GM18870 (cell line): ENCODE results near the gene BCAR1.
"Not testable (repeated sequence)": the region's sequence is repeated elsewhere in the genome, so short reads cannot be mapped to it uniquely, and the experiment has no call there.

Experiments used
- ATAC-seq: cut with Tn5 transposase; IDR thresholded peaks from one replicate; pipeline ENCODE4 v1.9.1; 2021; ENCODE audit warnings: moderate library complexity; ENCODE audit not compliant: unreplicated experiment

The BCAR1 gene

DNA sequence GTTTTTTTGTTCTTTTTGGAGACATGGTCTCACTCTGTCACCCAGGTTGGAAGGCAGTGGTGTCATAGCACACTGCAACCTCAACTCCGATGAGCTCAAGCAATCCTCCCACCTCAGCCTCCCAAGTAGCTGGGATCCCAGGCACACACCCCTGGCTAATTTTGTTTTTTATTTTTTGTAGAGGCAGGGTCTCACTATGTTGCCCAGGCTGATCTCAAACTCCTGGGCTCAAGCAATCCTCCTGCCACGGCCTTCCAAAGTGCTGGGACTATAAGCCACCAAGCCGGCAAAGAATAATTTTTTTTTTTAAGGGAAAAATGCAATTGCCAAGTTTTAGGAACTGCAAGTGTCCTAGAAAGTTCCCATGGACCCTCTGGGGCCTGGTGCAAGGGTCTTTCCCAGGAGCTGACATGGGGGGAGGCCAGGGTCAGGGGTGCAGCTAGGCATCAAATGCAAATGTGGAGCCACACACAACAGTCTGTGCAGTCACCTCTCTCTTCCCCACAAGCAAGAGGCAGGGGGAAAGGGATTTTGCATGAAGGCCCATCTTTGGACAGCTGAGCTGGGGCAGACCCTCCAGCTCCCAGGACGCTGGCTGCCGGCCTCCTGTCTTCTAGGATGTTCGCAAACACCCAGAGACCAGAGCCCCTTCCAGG lies 20.1 kb upstream of the BCAR1 start:
- no peak for ATAC-seq

DNA sequence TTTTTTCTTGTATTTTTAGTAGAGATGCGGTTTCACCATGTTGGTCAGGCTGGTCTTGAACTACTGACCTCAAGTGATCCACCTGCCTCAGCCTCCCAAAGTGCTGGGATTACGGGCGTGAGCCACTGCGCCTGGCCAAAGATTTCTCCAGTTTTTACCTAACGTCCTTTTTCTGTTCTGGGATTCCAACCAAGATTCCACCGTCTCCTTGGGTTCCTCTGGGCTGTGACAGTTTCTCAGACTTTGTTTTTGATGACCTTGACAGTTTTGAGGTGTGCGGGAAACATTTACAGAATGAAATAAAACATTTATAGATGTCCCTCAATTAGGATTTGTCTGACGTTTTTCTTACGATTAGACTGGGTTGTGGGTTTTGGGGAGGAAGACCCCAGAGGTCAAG lies 17.9 kb upstream of the BCAR1 start:
- ATAC-seq: not testable (repeated sequence)

DNA sequence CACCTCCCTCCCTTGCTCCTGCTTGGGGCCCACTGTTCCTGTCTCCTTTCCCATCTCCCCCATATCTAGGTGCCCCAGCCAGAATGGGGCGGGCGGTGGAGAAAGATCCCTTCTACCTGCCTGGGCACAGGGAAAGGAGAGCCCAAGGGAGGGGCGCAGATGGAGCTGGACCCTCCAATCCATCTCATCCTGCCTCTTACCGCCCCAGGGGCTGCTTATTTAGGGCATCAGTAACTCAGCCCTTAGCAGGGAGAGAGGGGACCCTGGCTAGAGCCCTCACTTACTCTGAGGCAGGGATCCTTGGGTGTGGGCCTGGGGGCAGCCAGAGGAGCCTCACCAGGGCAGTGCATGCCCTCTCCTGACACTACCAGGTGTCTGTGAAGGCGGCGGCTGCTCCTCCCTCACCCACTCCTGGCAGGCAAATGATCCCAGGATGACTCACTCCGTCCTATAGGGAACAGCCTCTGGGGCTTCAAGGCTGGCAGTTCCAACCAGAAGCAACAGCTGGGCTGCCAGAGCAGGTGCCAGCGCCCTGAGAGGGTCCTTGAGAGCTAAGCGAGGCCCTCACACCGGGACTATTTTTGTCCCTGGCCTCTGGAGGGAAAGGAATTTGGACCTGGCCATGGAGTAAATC lies 16.3 kb upstream of the BCAR1 start:
- ATAC-seq: no peak

DNA sequence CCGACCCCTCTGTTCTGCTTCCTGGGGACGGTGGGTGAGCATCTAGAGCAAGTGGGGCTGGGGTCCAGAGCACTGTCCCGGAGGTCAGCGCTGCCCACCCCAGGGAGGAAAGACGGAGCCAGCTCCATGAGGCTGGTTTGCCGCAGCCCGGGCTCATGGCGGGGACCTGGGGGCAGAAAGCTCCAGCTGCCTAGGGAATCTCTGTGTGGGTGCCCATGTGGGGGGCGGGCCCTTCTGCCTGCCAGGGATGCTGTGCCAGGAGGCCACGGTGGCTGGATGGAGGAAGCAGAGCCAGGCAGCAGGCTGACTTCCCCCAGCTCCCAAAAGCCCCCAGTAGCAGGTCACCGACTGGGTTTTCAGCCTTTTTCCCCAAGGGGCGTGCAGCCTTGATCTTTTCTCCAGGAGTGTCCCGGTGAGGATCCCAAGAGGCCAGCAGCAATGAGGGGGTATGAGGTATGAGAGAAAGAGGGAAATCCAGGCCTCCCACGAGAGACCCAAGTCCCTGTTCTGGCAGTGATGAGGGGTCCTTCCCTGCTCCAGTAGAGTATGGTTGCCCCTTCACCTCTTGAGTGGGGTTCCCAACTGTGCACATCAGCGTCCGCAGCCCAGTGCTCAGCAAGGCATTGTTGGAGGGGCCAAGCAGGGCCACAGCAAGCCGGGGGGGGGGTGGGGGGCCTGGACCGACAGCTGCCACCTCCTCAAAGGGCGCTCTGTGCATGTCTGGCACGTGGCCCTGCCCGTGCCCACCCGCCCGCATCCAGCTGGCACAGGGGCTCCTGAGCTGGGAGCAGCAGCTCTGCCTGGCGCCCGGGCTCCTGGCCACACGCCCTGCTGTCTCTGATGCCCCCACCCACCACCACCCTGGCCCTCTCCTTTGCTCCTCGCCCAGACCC lies 15.6 kb upstream of the BCAR1 start:
- no peak for ATAC-seq

DNA sequence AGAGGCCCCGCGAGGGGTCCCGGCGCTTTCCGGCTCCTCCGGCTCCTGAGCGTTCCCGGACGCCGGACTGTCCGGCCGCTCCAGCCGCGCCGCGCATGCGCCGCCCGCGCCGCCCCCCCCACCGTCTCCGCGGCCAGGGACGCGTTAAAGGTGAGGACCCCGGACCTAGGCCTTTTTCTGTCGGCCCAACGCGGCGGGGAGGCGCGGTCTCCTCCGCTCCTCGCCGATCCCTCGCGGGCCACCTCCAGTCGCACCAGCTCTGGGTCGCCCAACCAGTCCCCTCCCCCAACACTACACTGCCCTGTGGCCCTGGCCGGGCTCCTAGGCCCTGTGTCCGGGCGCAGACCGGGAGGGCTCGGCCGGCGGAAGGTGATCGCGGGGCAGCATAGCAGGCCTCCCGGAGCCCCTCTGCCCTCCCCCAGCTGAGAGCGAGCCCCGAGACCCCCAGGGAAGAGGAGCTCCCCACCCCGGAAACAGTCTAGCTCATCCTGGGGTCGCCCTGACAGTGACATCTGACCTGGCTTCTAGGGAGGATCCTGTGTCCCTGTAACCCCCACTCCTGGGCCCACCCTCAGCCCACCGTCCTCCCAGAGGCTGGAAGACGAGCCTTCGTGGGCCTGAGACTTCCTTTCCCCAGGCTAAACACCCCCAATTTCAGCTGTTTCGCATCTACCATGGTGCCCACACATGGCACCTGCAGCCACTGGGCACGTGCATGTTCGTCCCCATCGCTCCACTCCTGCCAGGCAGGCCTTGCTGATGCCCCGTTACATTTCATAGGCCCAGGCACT lies 14.7 kb upstream of the BCAR1 start:
- ATAC-seq: peak; percentile 49

DNA sequence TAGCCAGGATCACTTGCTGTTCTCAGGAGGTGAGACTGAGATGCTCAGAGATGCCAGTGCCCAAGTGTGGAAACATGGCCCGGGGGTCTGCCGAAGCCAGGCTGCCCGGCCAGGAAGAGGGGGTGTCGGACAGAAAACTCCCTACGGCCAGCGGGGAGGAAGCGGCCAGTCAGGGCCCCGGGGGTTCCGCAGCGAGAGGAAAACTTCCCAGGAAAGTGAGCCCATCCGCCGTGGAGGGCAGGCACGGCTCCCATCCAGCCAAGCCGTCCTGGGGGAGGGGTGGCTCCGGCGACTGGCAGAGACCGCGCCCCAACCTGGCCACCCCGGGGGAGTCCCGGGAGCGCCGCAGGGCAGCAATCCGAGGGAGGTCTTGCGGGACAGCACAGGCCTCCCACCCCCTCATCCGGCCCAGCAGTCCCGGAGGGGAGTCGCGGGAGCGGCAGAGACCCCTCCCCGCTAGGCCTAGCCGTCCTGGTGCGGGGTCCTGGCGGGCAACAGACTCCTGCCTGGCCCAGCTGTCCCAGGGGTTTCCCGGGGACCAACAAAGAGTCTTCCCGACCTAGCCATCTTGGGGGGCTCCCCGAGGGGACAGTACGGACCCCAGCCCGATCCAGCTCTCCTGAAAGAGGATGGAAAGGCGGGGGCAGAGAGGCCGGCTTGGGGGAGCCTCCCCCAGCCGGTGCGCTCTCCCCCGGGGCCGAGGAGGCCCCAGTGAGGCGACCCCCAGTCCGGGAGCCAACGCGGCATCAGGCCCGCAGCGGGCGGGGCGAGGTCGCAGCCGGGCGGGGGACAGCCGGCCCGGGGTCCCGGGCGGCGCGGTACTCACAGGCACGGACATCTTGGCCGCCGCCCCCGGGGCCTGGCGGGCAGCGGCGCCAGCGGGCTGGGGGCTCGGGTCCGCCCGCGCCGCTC lies 13.8 kb upstream of the BCAR1 start:
- ATAC-seq: peak; percentile 20

DNA sequence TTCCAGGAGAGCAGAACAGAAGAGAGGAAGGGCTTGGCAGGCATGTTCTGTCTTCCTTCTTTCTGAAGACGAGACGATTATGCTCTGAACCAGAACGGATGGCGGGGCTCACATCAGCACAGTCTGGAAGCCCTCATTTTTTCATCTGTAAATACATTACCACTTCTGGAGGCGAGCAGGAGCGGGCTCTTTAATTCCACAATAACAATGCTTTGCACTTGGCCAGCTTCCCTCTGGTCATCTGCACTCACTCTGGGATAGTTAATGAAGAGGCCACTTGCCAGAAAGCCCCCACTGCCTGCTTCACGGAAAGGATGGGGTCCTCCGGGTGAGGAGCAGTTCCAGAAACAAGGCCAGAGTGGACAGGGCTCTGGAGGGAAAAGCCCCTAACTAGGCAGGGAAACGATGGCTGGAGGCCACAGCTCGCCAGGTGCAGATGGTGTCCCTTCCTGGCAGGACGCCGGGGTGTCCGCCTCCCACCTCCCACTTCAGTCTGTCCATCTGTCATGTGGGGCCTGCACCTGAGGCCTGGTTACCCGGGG lies 13.1 kb upstream of the BCAR1 start:
- no peak for ATAC-seq

DNA sequence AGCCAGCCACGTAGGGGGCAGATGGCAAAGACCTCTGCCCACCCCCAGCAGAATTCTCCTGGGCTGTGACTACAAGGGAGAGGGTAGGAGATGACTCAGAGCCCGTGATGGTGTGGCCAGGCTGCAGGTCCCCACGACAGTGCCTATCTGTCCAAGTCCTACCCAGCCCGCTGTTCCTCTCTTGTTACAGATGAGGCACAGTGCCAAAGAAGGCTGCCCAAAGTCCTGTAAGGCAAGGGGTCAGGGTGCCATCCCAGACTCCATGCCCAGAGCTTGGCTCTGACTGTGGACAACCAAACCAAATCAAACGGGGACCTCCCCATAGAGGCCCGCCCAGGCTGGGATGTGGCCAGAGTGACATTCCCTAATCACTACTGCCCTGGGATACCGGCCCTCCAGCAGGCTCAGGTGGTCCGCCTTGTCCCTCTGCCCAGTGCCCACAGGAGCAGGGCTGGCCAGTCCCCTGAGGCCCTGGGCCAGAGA lies 12.6 kb upstream of the BCAR1 start:
- no peak for ATAC-seq

DNA sequence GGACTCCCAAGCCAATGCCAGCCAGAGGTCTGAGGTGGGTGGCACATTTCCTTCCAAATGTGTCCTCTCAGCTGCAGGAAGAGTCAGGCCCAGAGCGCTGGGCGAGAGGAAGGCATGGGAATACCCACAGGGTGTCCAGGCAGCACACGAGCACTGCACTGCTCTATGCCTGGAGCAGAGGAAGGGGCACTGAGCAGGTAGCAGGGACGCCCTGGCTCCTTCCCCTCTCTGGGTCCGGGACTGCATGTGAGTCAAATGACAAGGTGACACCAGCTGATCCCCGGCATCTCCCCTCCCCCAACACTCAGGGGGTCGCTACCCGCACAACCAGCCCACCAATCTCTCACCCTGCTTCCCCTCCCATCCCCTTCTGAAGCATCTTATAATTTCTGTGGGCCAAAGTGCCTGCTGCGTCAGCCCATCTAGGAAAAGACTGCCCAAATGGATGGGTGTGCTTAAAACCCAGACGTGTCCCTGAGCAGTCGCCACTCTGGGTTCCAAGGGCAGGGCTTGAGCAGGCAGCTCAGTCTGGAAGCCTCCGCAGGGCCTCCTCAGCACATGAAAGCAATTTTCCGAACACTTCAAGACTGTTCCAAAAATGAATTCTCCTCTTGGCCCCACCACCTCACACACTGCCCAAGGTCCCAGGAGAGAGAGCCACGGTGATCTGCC lies 12.0 kb upstream of the BCAR1 start:
- no peak for ATAC-seq

DNA sequence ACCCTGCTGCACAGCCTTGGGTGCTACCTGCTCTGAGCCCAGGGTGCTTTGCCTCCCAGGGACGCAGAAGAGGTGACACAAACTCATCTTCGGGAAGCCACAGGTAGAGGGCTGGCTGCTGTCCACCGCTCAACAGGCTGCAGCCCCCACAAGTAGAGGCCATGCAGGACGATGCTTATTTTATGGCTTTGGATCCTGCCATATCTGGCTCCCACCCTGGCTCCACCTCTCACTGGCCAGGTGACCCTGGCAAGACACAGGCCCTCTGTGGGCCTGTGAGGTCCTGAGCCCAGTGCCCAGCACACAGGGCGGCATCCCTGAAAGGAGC lies 11.3 kb upstream of the BCAR1 start:
- no peak for ATAC-seq

DNA sequence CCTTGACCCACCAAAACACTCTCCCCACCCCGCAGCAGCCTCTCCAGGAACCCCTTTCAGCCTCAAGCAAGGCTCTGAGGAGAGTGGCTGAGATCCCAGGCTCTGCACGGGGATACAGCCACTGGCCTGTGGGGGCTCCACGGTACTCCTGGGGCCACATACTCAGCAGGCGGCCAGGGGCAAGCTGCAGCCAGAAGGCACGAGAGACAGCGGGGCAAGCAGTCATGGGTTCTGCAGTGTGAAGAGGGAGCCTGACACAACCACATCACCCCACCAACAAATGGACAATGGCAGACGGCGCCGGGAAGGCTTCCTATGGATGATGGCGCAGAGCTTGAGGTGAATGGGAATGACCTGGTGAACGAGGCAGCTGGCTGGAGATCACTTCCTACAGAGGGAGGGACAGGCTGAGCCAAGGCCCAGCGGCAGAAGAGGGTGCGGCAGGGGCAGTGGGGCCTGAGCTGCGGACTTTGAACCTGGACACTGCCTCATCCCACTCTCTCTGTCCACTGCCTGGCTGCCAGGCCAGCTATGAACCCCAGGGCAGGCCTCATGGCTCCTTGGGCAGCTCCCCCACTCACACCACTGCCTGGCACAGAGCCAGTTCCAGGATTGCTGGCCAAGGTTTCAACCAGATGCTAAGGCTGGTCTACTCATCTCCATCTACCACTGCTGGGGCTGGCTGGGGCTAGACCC lies 10.8 kb upstream of the BCAR1 start:
- no peak for ATAC-seq

DNA sequence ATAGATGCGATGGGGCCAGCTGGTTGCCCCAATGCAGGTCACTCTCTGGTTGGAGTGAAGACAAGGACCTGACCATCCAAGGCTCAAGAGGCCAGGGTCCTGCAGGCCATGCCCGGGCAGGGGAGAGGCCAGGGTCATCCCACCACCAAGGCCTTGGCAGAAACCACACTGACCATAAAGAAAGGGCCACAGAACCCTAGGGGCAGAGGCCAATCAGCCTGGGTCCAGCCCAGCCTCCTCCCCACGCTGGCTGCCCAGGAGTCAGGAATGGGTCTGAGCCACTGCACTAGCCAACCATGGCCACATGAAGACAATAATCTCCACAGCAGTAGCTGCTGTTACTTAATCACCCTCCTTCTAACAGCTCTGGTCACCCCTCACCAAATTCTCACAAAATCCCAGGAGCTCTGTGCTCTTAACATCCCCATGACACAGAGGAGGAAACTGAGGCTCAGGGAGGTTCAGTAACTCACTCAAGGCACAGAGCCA lies 10.2 kb upstream of the BCAR1 start:
- no peak for ATAC-seq

DNA sequence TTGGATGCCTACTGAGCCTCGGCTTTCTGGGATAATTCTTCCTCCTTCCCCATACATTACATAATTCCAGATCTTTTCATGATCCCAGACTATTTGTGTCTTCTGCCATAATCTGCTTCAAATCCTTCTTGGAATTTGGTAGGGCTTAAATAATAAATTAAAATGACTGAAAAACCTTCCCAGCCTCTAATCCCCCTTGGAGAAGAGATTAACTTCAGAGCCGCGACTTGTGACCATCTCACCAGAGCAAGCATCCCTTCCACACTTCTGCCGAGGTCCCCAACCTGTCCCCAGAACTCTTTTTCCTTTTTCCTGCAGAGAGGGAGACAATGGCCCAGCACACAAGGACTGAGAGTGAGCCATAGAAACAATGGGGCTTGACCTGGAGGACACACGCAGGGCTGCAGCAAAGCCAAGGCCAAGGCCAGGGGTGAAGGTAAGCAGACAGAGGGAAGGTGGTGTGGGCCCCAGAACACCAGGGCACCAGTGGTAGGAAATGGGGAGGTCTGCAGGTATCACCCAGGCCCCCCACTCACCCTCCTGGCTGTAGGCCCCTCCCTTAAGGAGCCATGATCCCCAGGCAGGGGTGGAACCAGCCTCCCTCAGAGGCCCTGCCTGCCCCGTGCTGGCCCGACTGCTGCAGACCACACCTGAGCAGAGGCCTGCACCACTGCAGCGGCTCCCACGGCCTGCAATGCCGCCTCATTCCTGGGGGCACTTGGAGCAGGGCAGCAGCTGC lies 9.6 kb upstream of the BCAR1 start:
- ATAC-seq: no peak

DNA sequence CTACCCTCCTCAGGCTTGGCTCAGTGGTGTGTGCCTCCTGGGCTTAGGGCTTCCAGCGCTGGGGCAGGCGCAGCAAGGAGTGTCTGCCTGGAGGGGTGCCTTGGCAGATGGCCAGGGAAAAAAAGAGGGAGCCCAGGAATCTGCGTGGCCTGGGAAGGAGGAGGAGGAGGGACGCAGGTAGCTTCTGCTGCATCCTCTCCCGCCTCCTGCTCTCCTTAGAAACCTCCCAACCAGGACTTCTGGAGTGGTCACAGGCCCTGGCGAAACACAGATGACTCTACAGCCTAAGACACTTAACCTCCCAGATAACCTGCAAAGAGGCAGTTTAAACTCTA lies 7.3 kb upstream of the BCAR1 start:
- ATAC-seq: no peak

DNA sequence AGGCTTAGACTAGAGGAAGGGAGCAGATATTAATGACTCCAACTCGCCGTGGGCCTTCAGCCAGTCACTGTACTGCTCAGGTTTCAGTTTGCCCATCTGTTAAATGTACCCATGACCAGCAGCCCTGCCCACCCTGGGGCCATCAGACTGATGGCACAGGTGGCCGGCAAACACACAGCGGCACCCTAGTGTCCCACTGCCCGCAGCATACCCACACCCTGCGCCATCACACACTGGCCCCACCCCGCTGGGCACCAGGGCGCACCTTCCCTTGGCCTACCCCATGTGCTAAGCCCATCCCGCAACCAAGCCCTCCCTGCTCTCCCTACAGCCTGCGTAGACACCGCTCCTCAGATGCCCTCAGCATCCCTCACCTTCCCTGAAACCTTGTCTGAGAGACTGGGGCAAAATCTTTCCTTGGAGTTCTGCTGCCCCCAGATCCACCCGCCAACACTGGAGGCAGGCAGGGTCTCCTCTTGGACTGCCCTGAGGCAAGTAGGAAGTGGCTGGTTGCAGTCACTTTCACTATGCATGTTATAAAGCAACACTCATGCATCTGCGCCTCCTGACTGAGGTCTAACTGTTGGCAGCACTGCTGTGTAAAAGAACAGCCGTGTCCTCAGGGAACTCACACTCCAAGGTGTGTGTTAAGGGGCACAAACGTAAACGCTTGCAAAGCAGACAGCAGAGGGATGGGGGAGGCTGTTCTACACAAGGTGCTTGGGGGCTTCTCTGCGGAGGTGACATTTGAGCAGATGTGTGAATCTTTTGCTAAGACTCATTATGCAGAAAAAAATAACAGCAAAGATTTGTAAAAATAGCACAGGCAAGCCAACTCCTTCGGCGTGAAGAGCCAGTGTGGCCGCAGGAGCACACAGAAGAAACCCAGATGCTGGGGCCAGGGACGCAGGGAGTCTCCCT lies 6.7 kb upstream of the BCAR1 start:
- ATAC-seq: no peak

DNA sequence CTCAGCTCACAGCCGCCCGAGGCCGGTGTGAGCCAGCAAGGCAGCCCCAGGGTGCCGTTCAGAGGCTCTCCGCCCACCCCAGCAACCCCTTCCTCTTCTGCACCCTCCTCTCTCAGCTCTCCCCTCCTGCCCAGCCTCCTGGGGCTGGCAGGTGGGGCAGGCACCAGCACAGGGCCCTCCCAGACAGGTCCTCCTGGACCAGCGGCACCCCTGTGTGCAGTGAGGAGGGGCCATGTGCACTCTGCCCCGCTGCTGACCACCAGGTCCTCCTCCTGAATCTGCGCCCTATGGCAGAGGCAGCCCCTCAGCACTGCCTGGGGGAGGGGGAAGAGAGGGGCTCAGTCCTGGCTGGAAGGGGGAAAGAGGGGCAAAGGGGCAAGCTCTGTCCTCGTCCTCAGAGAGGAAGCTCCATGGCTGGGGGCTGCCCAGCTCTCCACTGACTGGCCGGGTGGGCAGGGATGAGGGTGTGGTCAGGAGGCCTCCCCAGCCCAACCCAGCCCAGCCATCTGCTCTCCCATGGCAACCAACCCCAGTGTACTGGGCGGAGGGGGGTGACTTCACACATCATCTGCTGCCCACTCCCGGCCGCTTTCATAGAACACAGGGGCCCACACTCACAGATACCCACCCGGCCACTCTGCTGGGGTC lies 5.4 kb upstream of the BCAR1 start:
- ATAC-seq: no peak
